ENCODE results near the gene PDE8A. TPM values are rescaled to one million over a fixed set of nuclear protein-coding genes. Genes with fewer than 3 reads are reported as not detected.

PDE8A gene
- total RNA-seq, 1 donor from 2014 or later = 17.4 TPM

DNA sequence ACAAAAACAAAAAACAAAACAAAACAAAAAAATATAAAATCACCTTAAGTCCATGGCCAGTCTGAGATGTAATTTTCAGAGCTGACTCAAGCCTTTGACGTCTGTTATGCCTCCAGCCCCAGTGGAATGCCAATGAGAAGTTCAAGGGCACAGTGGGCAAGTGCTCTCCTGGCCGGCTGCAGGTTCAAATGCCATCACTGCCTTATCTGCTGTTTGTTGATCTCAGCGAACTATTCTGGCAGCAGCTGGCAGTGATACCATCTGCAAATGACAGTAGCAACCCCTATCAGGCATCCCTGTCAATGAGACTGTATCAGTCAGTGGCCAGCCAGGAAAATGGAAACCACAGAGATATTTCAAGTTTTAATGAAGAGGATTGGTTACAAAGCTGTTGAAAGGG is 10.8 kb upstream of the PDE8A start:
- no peak overlapping the region for H3K4me3 Mint-ChIP-seq
- DNase-seq (ENCODE audit: low spot score) = no peak
- peaks cover 5% of the 10 kb centered on the region for H3K9me3 Mint-ChIP-seq
- H3K4me1 Mint-ChIP-seq (ENCODE audit: low read depth) = no peaks in the 10 kb centered on the region
- peaks cover 2% of the 10 kb centered on the region for H3K27me3 Mint-ChIP-seq (ENCODE audit: insufficient read depth)
- intact Hi-C loops (cut with micrococcal nuclease) = no loop called here
- H3K27ac Mint-ChIP-seq = no peak overlapping the region
- H3K36me3 Mint-ChIP-seq (ENCODE audit: low read depth) = no peaks in the 10 kb centered on the region

DNA sequence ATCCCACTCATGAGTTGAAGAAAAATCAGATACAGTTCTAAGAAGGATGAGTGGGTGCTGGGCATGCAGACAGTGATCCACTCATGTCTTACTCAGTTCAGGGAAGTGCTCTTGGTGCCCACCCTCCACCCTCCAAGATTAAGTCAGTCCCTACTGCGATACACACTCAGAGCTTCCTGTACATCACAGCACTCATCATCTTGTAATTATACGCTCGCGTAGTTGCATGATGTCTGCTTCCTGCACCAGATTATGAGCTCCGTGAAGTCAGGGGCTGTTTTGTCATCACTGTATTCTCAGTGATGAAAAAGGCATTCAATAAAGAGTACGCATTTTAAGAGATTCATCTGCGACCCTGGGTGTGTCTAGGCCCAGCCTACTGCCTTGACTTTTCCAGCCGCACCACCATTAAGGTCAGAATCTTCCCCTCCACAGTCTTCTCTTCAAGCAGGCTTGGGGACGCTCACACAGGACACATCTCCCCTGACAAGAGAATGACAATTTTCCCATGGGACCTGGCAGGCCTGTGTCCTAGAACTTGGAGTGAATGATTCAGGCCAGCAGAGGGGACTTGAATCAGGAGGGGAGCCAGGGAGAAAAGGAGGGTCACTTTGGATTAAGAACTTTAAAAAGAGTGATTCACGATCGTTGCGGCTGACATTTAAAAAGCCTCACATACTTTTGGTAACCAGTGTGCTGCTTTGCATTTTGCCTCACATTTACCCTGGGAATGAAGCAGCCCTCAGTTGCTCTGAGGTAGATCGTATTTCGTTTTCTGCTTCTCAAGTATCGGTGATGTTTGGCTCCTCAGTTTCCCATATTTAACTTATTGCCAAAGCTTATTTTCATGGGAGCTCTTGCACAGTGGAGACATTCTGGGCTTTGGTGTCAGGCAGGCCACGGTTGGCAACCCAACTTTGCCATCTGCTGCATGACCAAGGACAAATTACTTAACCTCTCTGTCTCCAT is 7.9 kb upstream of the PDE8A start:
- no peaks in the 10 kb centered on the region for H3K36me3 Mint-ChIP-seq (ENCODE audit: low read depth)
- no peaks in the 10 kb centered on the region for H3K4me1 Mint-ChIP-seq (ENCODE audit: low read depth)
- no peak for DNase-seq (ENCODE audit: low spot score)
- H3K9me3 Mint-ChIP-seq = no peaks in the 10 kb centered on the region
- H3K27ac Mint-ChIP-seq = no peak overlapping the region
- H3K4me3 Mint-ChIP-seq = no peak overlapping the region
- intact Hi-C loops (cut with micrococcal nuclease) = no loop called here
- peaks cover 4% of the 10 kb centered on the region for H3K27me3 Mint-ChIP-seq (ENCODE audit: insufficient read depth)

DNA sequence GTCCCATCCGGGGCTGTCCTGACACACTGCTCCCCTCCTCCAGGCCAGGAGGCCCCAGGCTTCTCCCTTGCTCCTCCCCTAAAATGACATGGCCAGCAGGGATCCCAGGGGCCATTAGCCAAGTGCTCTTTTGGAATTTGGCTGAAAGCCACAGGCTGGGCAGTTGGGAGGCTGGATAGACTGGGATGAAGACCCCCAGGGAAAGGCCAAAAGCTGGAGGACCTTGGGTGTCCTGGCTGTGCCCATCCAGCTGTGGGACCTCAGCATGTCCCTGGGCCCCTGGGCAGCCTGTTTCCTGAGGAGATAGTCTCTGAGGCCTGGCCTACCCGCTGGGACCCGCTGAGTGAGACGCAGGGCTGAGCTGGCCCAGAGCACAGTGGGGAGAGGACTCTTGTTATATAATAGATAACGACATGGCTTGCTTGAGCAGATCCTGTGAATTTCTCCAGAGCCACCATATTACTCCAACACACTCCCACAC is 5.7 kb upstream of the PDE8A start:
- no peak for DNase-seq (ENCODE audit: low spot score)
- intact Hi-C loops (cut with micrococcal nuclease) = no loop called here
- H3K9me3 Mint-ChIP-seq = no peaks in the 10 kb centered on the region
- no peaks in the 10 kb centered on the region for H3K36me3 Mint-ChIP-seq (ENCODE audit: low read depth)
- no peak overlapping the region for H3K27ac Mint-ChIP-seq
- H3K27me3 Mint-ChIP-seq (ENCODE audit: insufficient read depth) = peaks cover 10% of the 10 kb centered on the region
- peaks cover 9% of the 10 kb centered on the region for H3K4me1 Mint-ChIP-seq (ENCODE audit: low read depth)
- no peak overlapping the region for H3K4me3 Mint-ChIP-seq

DNA sequence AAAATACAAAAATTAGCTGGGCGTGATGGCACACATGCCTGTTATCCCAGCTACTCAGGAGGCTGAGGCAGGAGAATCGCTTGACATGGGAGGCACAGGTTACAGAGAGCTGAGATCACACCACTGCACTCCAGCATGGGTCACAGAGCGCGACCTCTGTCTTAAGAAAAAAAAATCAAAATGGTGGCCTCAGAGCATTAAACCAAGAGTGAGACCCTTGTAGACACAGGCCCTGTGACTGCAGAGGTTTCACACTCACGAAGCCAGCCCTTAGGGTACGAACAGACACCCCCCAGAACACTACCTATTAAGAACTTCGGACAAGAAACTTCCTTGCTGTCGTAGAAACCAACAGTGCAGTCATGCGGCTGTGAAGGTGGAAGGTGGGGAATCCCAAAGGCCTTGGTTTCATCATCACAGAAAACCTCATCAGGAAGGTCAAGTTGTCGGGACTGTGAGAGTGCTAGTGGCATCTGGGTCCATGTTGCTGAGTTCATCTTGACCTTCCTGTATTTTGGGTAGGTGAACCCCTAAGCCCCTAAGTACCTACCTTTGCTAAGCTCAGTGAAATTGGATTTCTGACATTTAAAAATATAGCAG is 4.8 kb upstream of the PDE8A start:
- Mint-ChIP-seq H3K4me1 (ENCODE audit: low read depth) (peaks cover 9% of the 10 kb centered on the region), H3K27ac (no peak overlapping the region), H3K4me3 (no peak overlapping the region), H3K27me3 (ENCODE audit: insufficient read depth) (peaks cover 10% of the 10 kb centered on the region), H3K9me3 (no peaks in the 10 kb centered on the region), H3K36me3 (ENCODE audit: low read depth) (no peaks in the 10 kb centered on the region)
- intact Hi-C loops (cut with micrococcal nuclease) = no loop called here
- no peak for DNase-seq (ENCODE audit: low spot score)

DNA sequence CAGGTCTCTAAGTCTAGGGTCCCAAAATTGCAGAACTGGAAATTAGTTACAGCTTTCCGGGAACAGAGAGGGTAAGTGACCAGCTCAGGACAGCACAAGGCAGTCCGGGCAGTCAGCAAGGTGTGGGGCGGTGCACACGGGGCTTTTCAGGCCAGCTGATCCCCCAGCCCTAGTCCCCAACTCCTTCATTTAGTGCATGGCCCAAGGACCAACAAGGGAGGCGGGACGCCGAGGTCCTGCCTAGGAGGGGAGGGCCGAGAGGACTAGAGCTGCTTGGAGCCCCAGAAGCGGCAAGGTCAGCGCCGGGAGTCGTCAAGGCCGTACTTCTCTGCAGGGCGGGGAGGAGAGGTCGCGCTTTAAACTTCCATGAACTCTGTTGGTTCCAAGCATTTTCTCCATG is 2.0 kb upstream of the PDE8A start:
- Mint-ChIP-seq H3K36me3 (ENCODE audit: low read depth) (peaks cover 3% of the 10 kb centered on the region), H3K4me1 (ENCODE audit: low read depth) (peaks cover 29% of the 10 kb centered on the region), H3K27ac (peak overlapping the region; percentile 98), H3K27me3 (ENCODE audit: insufficient read depth) (peaks cover 18% of the 10 kb centered on the region), H3K9me3 (no peaks in the 10 kb centered on the region), H3K4me3 (peak overlapping the region; percentile 95)
- intact Hi-C loops (cut with micrococcal nuclease) = loop anchor here (1.0 to 10.0 kb wide), 13 partner anchors 51 to 1775 kb away; partner anchors contain the start of genes AKAP13, HDGFL3, SEC11A and ZNF592
- DNase-seq (ENCODE audit: low spot score) = no peak

DNA sequence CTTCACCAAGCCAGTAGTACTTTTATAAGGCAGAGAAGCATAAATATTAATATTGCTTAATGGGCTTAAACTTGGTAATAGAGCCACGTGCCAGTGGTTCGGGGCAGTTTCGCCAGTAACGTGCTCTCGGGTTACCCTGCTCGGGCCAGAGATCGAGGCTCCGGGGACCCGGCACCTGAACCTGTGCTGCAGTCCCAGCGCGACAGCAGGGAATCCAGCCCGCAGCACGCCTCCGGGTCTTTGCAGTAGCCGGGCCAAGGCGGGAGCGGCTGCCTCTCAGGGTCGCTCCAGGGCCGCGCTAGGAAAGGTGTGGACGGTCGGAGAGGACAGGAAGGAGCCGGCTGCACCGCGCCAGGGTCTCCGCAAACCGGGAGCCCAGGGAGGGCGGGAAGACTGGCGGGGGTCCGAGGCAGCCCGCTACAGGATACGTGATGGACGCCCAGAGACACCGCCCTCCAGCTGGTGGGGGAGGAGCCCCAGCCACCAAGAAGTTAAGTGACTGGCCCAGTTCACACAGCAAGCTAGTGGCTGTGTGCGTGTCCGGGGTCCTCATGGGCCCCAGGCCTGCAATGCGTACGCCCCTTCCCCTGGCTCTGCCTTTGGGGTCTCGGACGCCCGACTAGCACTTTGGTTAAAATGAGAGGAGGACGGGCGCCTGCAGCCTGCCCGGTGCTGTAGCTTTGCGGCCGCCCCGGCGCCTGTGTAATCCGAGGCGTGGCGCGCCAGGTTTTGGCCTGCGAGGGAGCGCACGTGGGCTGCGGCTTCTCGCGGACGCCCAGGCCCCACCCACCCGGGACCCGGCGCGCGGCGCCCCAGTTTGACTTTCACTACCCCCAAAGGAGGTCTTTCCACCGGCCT is 1.2 kb upstream of the PDE8A start:
- peak; percentile 80 for DNase-seq (ENCODE audit: low spot score)
- intact Hi-C loops (cut with micrococcal nuclease) = loop anchor here (1.0 to 10.0 kb wide), 15 partner anchors 12 to 1776 kb away; partner anchors contain the start of genes AKAP13, HDGFL3, SEC11A and WDR73
- peaks cover 37% of the 10 kb centered on the region for H3K4me1 Mint-ChIP-seq (ENCODE audit: low read depth)
- peak overlapping the region; percentile 98 for H3K27ac Mint-ChIP-seq
- H3K9me3 Mint-ChIP-seq = no peaks in the 10 kb centered on the region
- peaks cover 3% of the 10 kb centered on the region for H3K36me3 Mint-ChIP-seq (ENCODE audit: low read depth)
- peak overlapping the region; percentile 95 for H3K4me3 Mint-ChIP-seq
- H3K27me3 Mint-ChIP-seq (ENCODE audit: insufficient read depth) = peaks cover 18% of the 10 kb centered on the region

DNA sequence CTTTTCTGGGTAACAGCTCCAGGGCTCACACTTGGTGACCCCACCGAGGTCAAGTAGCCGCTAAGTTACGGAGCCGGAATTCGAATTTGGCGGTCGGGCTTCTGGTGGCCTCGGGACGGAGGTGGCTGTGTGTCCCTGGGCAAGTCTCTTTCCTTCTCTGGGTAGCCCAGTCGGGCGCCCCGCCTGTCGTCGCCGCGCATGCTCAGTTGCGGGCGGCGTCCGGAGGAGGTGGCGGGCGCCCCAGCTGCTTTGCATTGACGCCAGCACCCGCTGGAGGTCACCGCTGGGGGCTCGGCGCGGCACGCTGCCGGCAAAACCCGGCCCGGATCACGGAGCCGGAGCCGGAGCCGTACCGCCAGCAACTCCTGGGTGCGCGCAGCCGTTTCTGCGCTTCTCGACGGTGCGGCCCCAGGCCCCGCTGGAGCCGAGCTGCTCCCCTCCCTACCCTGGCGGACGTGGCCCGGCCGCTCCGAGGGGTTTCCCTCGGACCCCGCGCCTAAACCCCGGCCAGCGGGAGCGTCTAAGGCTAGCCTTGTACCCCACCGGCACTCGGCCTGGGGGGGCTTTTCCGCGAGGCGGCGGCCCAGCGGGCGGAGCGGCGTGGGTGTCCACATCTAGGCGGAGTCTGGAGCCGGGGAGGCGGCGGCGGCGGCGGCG is 474 bp upstream of the PDE8A start:
- Mint-ChIP-seq H3K9me3 (no peaks in the 10 kb centered on the region), H3K4me1 (ENCODE audit: low read depth) (peaks cover 40% of the 10 kb centered on the region), H3K27ac (peak overlapping the region; percentile 93), H3K27me3 (ENCODE audit: insufficient read depth) (peaks cover 18% of the 10 kb centered on the region), H3K4me3 (peak overlapping the region; percentile 95), H3K36me3 (ENCODE audit: low read depth) (peaks cover 3% of the 10 kb centered on the region)
- intact Hi-C loops (cut with micrococcal nuclease) = loop anchor here (1.0 to 10.0 kb wide), 13 partner anchors 11 to 1776 kb away; partner anchors contain the start of genes AKAP13, HDGFL3, SEC11A and WDR73
- DNase-seq (ENCODE audit: low spot score) = peak; percentile 96

DNA sequence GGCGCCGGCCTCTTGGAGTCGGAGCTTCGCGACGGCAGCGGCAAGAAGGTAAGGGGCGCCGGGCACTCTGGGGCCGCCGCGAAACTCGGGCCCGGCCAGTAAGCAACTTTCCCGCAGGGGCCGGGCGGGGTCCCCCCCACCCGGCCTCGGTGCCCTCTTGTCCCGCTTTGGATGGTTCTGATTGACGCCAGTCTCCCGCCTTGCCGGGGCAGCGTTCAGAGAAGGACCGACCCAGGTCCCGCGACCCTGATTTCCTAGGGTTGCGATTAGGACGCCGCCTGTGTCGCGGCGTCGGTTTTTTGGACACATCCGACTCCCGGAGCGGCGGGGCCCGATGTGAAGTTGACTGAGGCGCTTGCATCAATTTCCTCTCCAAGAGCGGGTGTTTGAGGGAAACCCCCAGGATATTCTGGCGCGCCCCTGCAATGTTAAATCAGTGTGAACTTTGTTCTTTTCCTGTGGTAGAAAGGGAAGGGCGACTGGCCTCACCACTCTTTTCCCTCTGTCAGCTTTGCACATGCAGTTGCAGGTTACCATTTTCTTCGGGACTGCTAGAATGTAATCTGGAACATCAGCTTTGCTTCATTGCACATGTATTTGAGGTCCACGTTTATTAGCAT is 755 bp downstream of the PDE8A start:
- Mint-ChIP-seq H3K4me1 (ENCODE audit: low read depth) (peaks cover 47% of the 10 kb centered on the region), H3K27ac (peak overlapping the region; percentile 89), H3K27me3 (ENCODE audit: insufficient read depth) (peaks cover 18% of the 10 kb centered on the region), H3K36me3 (ENCODE audit: low read depth) (peaks cover 3% of the 10 kb centered on the region), H3K9me3 (no peaks in the 10 kb centered on the region), H3K4me3 (peak overlapping the region; percentile 91)
- peak; percentile 29 for DNase-seq (ENCODE audit: low spot score)
- intact Hi-C loops (cut with micrococcal nuclease) = loop anchor here (5.0 to 10.0 kb wide), 6 partner anchors 182 to 1778 kb away; partner anchors contain the start of genes AKAP13, HDGFL3 and ZNF592

DNA sequence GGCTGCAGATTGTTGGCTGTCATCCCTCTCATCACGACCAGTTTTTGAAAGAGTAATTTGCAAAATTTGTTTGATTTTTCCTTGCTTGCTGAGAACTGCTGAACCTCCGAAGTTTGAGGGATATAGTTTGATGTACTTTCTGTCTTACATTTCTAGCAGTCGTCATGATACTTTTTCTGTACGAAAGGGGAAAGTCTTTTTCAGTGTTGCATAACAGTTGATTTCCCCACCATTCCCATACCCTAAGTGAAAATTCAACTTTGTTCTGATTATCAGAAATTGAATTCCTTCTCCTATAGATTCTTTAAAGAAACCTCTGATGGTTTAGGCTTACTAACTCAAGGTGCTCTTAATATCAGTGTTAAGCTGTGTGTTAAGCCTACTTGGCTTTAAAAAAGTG is 1.6 kb downstream of the PDE8A start:
- Mint-ChIP-seq H3K4me1 (ENCODE audit: low read depth) (peaks cover 52% of the 10 kb centered on the region), H3K36me3 (ENCODE audit: low read depth) (peaks cover 3% of the 10 kb centered on the region)

DNA sequence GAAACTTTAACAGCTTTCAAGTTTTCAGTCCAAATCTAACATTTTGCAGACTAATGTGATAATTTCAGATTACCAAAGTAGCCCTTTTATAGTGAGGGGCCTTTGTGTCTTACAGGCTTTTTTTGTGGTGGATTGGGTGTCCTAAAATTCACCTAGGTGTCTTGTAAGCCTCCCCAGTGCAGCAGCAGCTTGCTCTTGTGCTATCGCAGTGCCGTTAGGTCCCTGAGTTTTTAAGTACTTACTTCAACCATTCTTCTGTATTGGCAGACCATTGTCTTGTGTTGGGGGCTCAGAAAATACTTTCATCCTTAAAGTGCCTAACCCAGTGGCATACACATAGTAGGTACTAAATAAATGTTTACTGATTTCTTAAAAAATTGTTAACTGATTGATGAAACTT is 2.1 kb downstream of the PDE8A start:
- Mint-ChIP-seq H3K4me3 (peak overlapping the region; percentile 91), H3K36me3 (ENCODE audit: low read depth) (peaks cover 5% of the 10 kb centered on the region), H3K27ac (no peak overlapping the region), H3K9me3 (no peaks in the 10 kb centered on the region), H3K4me1 (ENCODE audit: low read depth) (peaks cover 56% of the 10 kb centered on the region), H3K27me3 (ENCODE audit: insufficient read depth) (peaks cover 14% of the 10 kb centered on the region)
- intact Hi-C loops (cut with micrococcal nuclease) = loop anchor here (5.0 to 10.0 kb wide), 6 partner anchors 181 to 1779 kb away; partner anchors contain the start of genes AKAP13, HDGFL3 and ZNF592
- DNase-seq (ENCODE audit: low spot score) = no peak

More for the DNA sequence above, 1.6 kb downstream of the PDE8A start:
- Mint-ChIP-seq H3K27ac (no peak overlapping the region), H3K9me3 (no peaks in the 10 kb centered on the region), H3K4me3 (peak overlapping the region; percentile 91), H3K27me3 (ENCODE audit: insufficient read depth) (peaks cover 18% of the 10 kb centered on the region)
- intact Hi-C loops (cut with micrococcal nuclease) = loop anchor here (5.0 to 10.0 kb wide), 6 partner anchors 182 to 1778 kb away; partner anchors contain the start of genes AKAP13, HDGFL3 and ZNF592
- no peak for DNase-seq (ENCODE audit: low spot score)

DNA sequence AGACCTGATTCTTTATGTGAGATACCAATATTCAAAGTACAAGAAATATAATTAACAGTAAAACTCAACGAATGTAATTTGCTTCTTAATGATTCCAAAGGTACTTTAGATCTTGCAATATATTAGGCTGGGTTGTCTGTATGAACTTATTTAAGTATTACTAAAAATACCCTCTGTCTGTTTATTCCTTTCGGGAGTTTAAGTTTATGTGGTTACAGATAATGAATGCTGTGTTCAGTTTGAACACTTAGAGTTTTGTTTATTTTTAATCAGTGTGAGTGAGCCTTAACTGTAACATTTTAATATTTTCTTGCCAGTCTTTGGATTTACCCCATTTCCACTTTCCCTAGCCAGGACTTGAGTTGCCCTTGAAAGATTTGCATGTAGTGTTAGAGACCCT is 3.5 kb downstream of the PDE8A start:
- peaks cover 56% of the 10 kb centered on the region for H3K4me1 Mint-ChIP-seq (ENCODE audit: low read depth)
- intact Hi-C loops (cut with micrococcal nuclease) = loop anchor here (10.0 kb wide), 4 partner anchors 180 to 1780 kb away; partner anchors contain the start of genes AKAP13, HDGFL3 and ZNF592

More for the DNA sequence above, 3.5 kb downstream of the PDE8A start:
- no peak overlapping the region for H3K27ac Mint-ChIP-seq
- peaks cover 5% of the 10 kb centered on the region for H3K36me3 Mint-ChIP-seq (ENCODE audit: low read depth)
- peaks cover 9% of the 10 kb centered on the region for H3K27me3 Mint-ChIP-seq (ENCODE audit: insufficient read depth)
- H3K4me3 Mint-ChIP-seq = no peak overlapping the region
- DNase-seq (ENCODE audit: low spot score) = no peak
- no peaks in the 10 kb centered on the region for H3K9me3 Mint-ChIP-seq
